Stomach (tissue), 9 donors: ENCODE measurements around the gene ACOT7. TPM values are rescaled to one million over a fixed set of nuclear protein-coding genes. Genes with fewer than 3 reads are reported as not detected.

ENCODE experiments used
- DNase-seq, 2 donors: peaks; one replicate each; pipeline versions ENCODE4 v3.0.0 to v3.0.0-alpha.2; 2013 to 2019
- H3K27ac ChIP-seq, 5 donors: fragments of 200-600 bp in 4 of 5; sonication (generic) in 4 of 5; one replicate each; pipeline ENCODE4 v1.5.1; 2013 to 2019; ENCODE audit warnings: mild to moderate bottlenecking in 1 of 5, moderate library complexity in 1 of 5
- H3K27me3 ChIP-seq, 3 donors: fragments of 200-600 bp; sonication (generic); one replicate each; pipeline ENCODE4 v1.5.1; 2017 to 2019; ENCODE audit warnings: mixed run types in 1 of 3
- H3K36me3 ChIP-seq, 4 donors: fragments of 200-600 bp; sonication (generic); 1 replicate in 3 of 4; 2 replicates in 1 of 4; pipeline ENCODE4 v1.5.1; 2016 to 2019
- H3K4me1 ChIP-seq, 4 donors: fragments of 200-600 bp; sonication (generic); one replicate each; pipeline ENCODE4 v1.5.1; 2016 to 2019
- H3K4me3 ChIP-seq, 4 donors: fragments of 200-600 bp; sonication (generic) in 3 of 4; one replicate each; pipeline ENCODE4 v1.5.1; 2016 to 2019; ENCODE audit warnings: mild to moderate bottlenecking in 1 of 4
- H3K9me3 ChIP-seq, 4 donors: fragments of 200-600 bp; sonication (generic); one replicate each; pipeline ENCODE4 v1.5.1; 2016 to 2019
- CTCF ChIP-seq, 7 experiments: fragments of 450-650 bp in 4 of 7; fragments of 200-600 bp in 3 of 7; sonication (generic) in 3 of 7; IDR thresholded peaks; one replicate each; pipeline ENCODE4 v1.5.1; 2016 to 2019; ENCODE audit warnings: antibody characterized with exemption in 7 of 7, control low read depth in 2 of 7, mild to moderate bottlenecking in 1 of 7
- EP300 ChIP-seq: sonication (generic); formaldehyde crosslinking; IDR thresholded peaks from one replicate; pipeline ENCODE4 v1.6.1; 2017; ENCODE audit warnings: antibody characterized with exemption
- POLR2A ChIP-seq, 4 donors: fragments of 450-650 bp; IDR thresholded peaks; one replicate each; pipeline ENCODE4 v1.6.1; 2016; ENCODE audit warnings: antibody characterized with exemption in 4 of 4, control low read depth in 2 of 4, mild to moderate bottlenecking in 1 of 4, moderate library complexity in 1 of 4
- POLR2AphosphoS5 ChIP-seq, 3 donors: sonication (generic); formaldehyde crosslinking; IDR thresholded peaks; one replicate each; pipeline ENCODE4 v1.6.1; 2016; ENCODE audit warnings: antibody characterized with exemption in 3 of 3
- WGBS, 5 donors: extraction: QIAGEN DNeasy Blood & Tissue Kit in 3 of 5; methylation state at CpG; one replicate each; pipeline versions ENCODE4 v1.1.5 to v1.1.7; 2013 to 2018; 5-methylcytosine and 5-hydroxymethylcytosine counted together
- intact Hi-C: fragments of 100-400 bp; cut with DNase I; formaldehyde crosslinking; loops from one replicate; pipeline ENCODE4 v1.15.1; 2023; ENCODE audit warnings: low total_unique reads
- polyA plus RNA-seq, 3 donors: library from polyadenylated mRNA; stranded (reverse); fragments of 200-250 nt; gene quantifications; one replicate each; pipeline ENCODE4 v1.2.3, GENCODE V29; 2013
- total RNA-seq, 5 donors: library from RNA; depleted of rRNA; stranded (reverse); fragments of >200 nt; gene quantifications; one replicate each; pipeline versions ENCODE4 v1.1.0 to v1.2.3, GENCODE V29; 2014 to 2016
- donor health status: healthy with polysubstance abuse.
- donor health status: Bipolar disorder and iron deficiency.
- donor health status: healthy.

The ACOT7 gene
- total and polyA plus RNA-seq, 8 donors, result 9.4 to 69.8 (median 19.4) TPM; not detected in 1

GRCh38 chr1:6244401-6245049, 149.0 kb downstream of the ACOT7 start:
- Histone ChIP-seq H3K27me3 (peaks cover 22 to 100% (median 86%) of the 10 kb centered on the region in 3 donors), H3K27ac (no peak overlapping the region), H3K4me3 (no peak overlapping the region), H3K4me1 (peaks cover 35 to 53% (median 50%) of the 10 kb centered on the region in 4 donors), H3K36me3 (no peaks in the 10 kb centered on the region), H3K9me3 (no peaks in the 10 kb centered on the region)
- 4 to 6% (median 4%) methylated on average over 23 to 24 of the region's 24 CpGs for WGBS, 5 donors
- intact Hi-C loops, result loop anchor here (5.0 to 10.0 kb wide), 3 partner anchors 98 to 190 kb away; no protein-coding TSS in a partner anchor
- TF ChIP-seq POLR2A (IDR thresholded peaks at IDR 0.05) (no peak), POLR2AphosphoS5 (IDR thresholded peaks at IDR 0.05) (no peak), EP300 (no peak), CTCF (IDR thresholded peaks at IDR 0.05) (no peak)
- no peak for DNase-seq

DNA sequence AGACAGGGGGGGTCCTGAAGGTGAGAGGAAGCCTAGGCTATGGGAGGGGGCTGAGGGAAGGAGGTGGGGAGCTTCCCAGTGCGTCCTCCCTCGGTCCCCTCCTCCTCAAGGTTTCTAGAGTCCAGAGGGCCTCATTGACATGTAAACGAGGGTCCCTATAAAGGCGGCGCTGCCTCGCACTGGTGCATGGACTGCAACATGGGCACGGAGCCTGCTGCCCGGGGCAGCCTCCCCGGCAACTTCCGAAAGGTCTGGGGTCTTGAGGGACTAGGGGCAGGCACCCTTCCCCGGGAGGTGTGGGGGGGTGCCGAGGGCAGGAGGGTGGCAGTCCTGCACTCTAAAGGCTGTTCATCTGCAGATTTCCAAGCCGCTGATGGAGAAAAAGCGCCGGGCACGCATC, 149.6 kb downstream of the ACOT7 start, which contains the start of gene HES3:
TSS of gene HES3 (plus strand) at position 187 of the 400 bp plus-strand sequence. CDS start at position 374, 187 bp downstream.
- Histone ChIP-seq H3K9me3 (no peaks in the 10 kb centered on the region), H3K4me3 (no peak within 1 kb of the TSS), H3K4me1 (peaks cover 31 to 49% (median 47%) of the 10 kb centered on the region in 4 donors), H3K36me3 (no peaks in the 10 kb centered on the region), H3K27ac (no peak within 1 kb of the TSS), H3K27me3 (peaks cover 22 to 100% (median 84%) of the 10 kb centered on the region in 3 donors)
- DNase-seq, result no peak
- intact Hi-C loops, result loop anchor here (10.0 kb wide), 2 partner anchors 161 to 189 kb away; no protein-coding TSS in a partner anchor
- TF ChIP-seq CTCF (IDR thresholded peaks at IDR 0.05) (no peak), POLR2A (IDR thresholded peaks at IDR 0.05) (no peak), EP300 (no peak), POLR2AphosphoS5 (IDR thresholded peaks at IDR 0.05) (no peak)
- WGBS, 5 donors, result 6 to 11% (median 6%) methylated on average over 8 to 16 of the region's 16 CpGs

DNA sequence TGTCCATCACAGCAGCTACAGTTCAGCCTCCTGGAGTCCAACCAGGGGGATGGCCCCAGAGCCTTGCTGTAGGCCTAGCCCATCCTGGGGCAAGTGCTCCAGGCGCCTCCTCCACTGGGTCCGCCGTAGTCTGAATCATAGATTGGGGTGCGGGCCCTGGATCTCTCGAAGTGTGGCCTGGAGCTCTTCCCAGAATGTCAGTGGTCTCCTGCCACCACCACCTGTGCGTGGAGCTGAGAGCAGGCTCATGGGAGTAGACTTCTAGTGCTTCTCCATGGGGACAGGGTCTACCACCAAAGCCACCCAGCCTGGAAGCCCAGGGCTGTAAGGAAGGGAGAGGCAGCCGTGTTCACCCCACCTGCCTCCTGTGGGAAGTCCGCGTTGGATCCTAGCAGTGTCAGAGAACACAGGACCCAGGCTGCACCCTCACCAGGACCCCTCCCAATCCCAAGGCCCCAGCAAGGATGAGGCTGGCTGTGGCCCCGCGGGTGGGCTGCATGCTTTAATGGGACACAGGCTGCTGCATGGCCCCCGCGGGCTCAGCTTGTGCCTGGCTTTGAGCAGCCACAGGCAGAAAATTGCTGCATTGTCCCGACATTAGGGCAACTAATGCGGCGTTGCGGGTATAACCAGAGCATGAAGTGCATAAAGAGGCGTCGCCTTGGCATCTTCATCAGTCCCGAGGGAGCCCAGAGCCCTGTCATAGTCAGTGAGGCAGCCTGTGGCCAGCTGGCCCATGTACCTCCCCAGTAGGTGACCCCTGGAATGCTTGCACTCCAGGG, 150.3 kb downstream of the ACOT7 start:
- DNase-seq, result no peak
- no peaks in the 10 kb centered on the region for H3K9me3 ChIP-seq
- TF ChIP-seq CTCF (IDR thresholded peaks at IDR 0.05) (no peak), POLR2A (IDR thresholded peaks at IDR 0.05) (no peak), POLR2AphosphoS5 (IDR thresholded peaks at IDR 0.05) (no peak), EP300 (no peak)
- peaks cover 28 to 46% (median 41%) of the 10 kb centered on the region in 4 donors for H3K4me1 ChIP-seq
- no peak overlapping the region for H3K4me3 ChIP-seq
- peaks cover 22 to 100% (median 76%) of the 10 kb centered on the region in 3 donors for H3K27me3 ChIP-seq
- 19 to 56% (median 27%) methylated on average over 3 to 20 of the region's 20 CpGs for WGBS, 5 donors
- intact Hi-C loops, result loop anchor here (10.0 kb wide), 2 partner anchors 162 to 188 kb away; no protein-coding TSS in a partner anchor
- no peak overlapping the region for H3K27ac ChIP-seq
- no peaks in the 10 kb centered on the region for H3K36me3 ChIP-seq
